ENCODE results near the gene E2F4. TPM values are rescaled to one million over a fixed set of nuclear protein-coding genes. Genes with fewer than 3 reads are reported as not detected.

E2F4 gene
- total RNA-seq, 1 donor from 2014 or later = 85.7 TPM

Other genes starting within 250 kb of the E2F4 start
- gene CES3, start 230.9 kb upstream of the E2F4 start, total RNA-seq (ENCODE audit: insufficient read depth, low replicate concordance) = 3.4 TPM
- 4.1 TPM for gene CES4A, start 203.6 kb upstream of the E2F4 start, total RNA-seq (ENCODE audit: insufficient read depth, low replicate concordance)
- 51.3 TPM for gene CBFB, start 163.0 kb upstream of the E2F4 start, total RNA-seq (ENCODE audit: insufficient read depth, low replicate concordance)
- gene PHAF1, start 82.2 kb upstream of the E2F4 start, total RNA-seq (ENCODE audit: insufficient read depth, low replicate concordance) = 18.5 TPM
- gene B3GNT9, start 41.2 kb upstream of the E2F4 start, total RNA-seq (ENCODE audit: insufficient read depth, low replicate concordance) = 37.3 TPM
- gene TRADD, start 32.2 kb upstream of the E2F4 start, total RNA-seq (ENCODE audit: insufficient read depth, low replicate concordance) = 10.8 TPM
- 9.6 TPM for gene FBXL8, start 32.2 kb upstream of the E2F4 start, total RNA-seq (ENCODE audit: insufficient read depth, low replicate concordance)
- gene HSF4, start 27.4 kb upstream of the E2F4 start, total RNA-seq (ENCODE audit: insufficient read depth, low replicate concordance) = 17.3 TPM
- gene NOL3, start 21.6 kb upstream of the E2F4 start, total RNA-seq (ENCODE audit: insufficient read depth, low replicate concordance) = 17.1 TPM
- gene MATCAP1, start 8.2 kb upstream of the E2F4 start, total RNA-seq (ENCODE audit: insufficient read depth, low replicate concordance) = 2.6 TPM
- 0.24 TPM for gene EXOC3L1, start 2.0 kb upstream of the E2F4 start, total RNA-seq (ENCODE audit: insufficient read depth, low replicate concordance)
- gene ELMO3, start 7.0 kb downstream of the E2F4 start, total RNA-seq (ENCODE audit: insufficient read depth, low replicate concordance) = not detected
- gene TMEM208, start 35.0 kb downstream of the E2F4 start, total RNA-seq (ENCODE audit: insufficient read depth, low replicate concordance) = 5.5 TPM
- gene FHOD1, start 55.3 kb downstream of the E2F4 start, total RNA-seq (ENCODE audit: insufficient read depth, low replicate concordance) = 2.6 TPM
- gene SLC9A5, start 56.8 kb downstream of the E2F4 start, total RNA-seq (ENCODE audit: insufficient read depth, low replicate concordance) = 1.2 TPM
- 20.9 TPM for gene PLEKHG4, start 87.4 kb downstream of the E2F4 start, total RNA-seq (ENCODE audit: insufficient read depth, low replicate concordance)
- 3.4 TPM for gene KCTD19, start 134.6 kb downstream of the E2F4 start, total RNA-seq (ENCODE audit: insufficient read depth, low replicate concordance)
- 1.9 TPM for gene LRRC36, start 134.7 kb downstream of the E2F4 start, total RNA-seq (ENCODE audit: insufficient read depth, low replicate concordance)
- 26.5 TPM for gene TPPP3, start 201.3 kb downstream of the E2F4 start, total RNA-seq (ENCODE audit: insufficient read depth, low replicate concordance)
- gene ZDHHC1, start 224.3 kb downstream of the E2F4 start, total RNA-seq (ENCODE audit: insufficient read depth, low replicate concordance) = 5.3 TPM
- gene HSD11B2, start 239.0 kb downstream of the E2F4 start, total RNA-seq (ENCODE audit: insufficient read depth, low replicate concordance) = 1.4 TPM